H1 (cell line): ENCODE measurements around the gene ACBD6. TPM values are rescaled to one million over a fixed set of nuclear protein-coding genes. Genes with fewer than 3 reads are reported as not detected.

Source experiments
- MAX ChIP-seq: IDR thresholded peaks from 2 replicates; pipeline ENCODE4 v1.6.1; 2012; ENCODE audit warnings: inconsistent platforms
- SIN3A ChIP-seq, 2 experiments: IDR thresholded peaks in 1 of 2; conservative IDR thresholded peaks in 1 of 2; 2 replicates each; pipeline ENCODE4 v1.6.1; 2011 to 2012; ENCODE audit warnings: low read length in 2 of 2, improper control_type of control experiment in 1 of 2, low read depth in 1 of 2, mild to moderate bottlenecking in 1 of 2
- SIX5 ChIP-seq: IDR thresholded peaks from 2 replicates; pipeline ENCODE4 v1.6.1; 2011; ENCODE audit warnings: mild to moderate bottlenecking, low read depth, low read length
- YY1 ChIP-seq: IDR thresholded peaks from 2 replicates; pipeline ENCODE4 v1.6.1; 2011; ENCODE audit warnings: low read depth, mild to moderate bottlenecking, low read length
- polyA plus RNA-seq, 7 experiments: library from polyadenylated mRNA; depleted of rRNA in 3 of 7; stranded (reverse) in 5 of 7; unstranded in 2 of 7; fragments of >200 nt in 5 of 7; fragments of 200-250 nt in 2 of 7; gene quantifications; 1 replicate in 5 of 7; 2 replicates in 1 of 7; 4 replicates in 1 of 7; pipeline versions ENCODE4 v1.2.1 to v1.2.3, GENCODE V29; 2011 to 2013; ENCODE audit warnings: missing spikeins in 2 of 7, mixed read lengths in 2 of 7
- total RNA-seq: library from RNA; stranded (reverse); fragmentation: NEBNext Ultra II Directional; extraction: Animal tissue kit (Norgen Biotek cat#: 25700); gene quantifications from 2 replicates; pipeline ENCODE4 v1.2.1, GENCODE V29; 2021
- TF ChIP-seq, protein P1 (sequence below): fragments of 300-600 bp; sonication (generic); IDR thresholded peaks from 2 replicates; pipeline ENCODE4 v1.7.1; 2012; ENCODE audit warnings: low read length, moderate library complexity, mild to moderate bottlenecking, inconsistent platforms; ENCODE audit not compliant: insufficient replicate concordance

ACBD6 gene
- total and polyA plus RNA-seq, 2 of the 8 experiments (the other 6 are each of a cell fraction or from before 2014, with no cell fraction given): 52.0 to 67.7 TPM

GRCh38 chr1:180369061-180369460 is 133.3 kb downstream of the ACBD6 start (continued):
- TF ChIP-seq, protein P1, sequence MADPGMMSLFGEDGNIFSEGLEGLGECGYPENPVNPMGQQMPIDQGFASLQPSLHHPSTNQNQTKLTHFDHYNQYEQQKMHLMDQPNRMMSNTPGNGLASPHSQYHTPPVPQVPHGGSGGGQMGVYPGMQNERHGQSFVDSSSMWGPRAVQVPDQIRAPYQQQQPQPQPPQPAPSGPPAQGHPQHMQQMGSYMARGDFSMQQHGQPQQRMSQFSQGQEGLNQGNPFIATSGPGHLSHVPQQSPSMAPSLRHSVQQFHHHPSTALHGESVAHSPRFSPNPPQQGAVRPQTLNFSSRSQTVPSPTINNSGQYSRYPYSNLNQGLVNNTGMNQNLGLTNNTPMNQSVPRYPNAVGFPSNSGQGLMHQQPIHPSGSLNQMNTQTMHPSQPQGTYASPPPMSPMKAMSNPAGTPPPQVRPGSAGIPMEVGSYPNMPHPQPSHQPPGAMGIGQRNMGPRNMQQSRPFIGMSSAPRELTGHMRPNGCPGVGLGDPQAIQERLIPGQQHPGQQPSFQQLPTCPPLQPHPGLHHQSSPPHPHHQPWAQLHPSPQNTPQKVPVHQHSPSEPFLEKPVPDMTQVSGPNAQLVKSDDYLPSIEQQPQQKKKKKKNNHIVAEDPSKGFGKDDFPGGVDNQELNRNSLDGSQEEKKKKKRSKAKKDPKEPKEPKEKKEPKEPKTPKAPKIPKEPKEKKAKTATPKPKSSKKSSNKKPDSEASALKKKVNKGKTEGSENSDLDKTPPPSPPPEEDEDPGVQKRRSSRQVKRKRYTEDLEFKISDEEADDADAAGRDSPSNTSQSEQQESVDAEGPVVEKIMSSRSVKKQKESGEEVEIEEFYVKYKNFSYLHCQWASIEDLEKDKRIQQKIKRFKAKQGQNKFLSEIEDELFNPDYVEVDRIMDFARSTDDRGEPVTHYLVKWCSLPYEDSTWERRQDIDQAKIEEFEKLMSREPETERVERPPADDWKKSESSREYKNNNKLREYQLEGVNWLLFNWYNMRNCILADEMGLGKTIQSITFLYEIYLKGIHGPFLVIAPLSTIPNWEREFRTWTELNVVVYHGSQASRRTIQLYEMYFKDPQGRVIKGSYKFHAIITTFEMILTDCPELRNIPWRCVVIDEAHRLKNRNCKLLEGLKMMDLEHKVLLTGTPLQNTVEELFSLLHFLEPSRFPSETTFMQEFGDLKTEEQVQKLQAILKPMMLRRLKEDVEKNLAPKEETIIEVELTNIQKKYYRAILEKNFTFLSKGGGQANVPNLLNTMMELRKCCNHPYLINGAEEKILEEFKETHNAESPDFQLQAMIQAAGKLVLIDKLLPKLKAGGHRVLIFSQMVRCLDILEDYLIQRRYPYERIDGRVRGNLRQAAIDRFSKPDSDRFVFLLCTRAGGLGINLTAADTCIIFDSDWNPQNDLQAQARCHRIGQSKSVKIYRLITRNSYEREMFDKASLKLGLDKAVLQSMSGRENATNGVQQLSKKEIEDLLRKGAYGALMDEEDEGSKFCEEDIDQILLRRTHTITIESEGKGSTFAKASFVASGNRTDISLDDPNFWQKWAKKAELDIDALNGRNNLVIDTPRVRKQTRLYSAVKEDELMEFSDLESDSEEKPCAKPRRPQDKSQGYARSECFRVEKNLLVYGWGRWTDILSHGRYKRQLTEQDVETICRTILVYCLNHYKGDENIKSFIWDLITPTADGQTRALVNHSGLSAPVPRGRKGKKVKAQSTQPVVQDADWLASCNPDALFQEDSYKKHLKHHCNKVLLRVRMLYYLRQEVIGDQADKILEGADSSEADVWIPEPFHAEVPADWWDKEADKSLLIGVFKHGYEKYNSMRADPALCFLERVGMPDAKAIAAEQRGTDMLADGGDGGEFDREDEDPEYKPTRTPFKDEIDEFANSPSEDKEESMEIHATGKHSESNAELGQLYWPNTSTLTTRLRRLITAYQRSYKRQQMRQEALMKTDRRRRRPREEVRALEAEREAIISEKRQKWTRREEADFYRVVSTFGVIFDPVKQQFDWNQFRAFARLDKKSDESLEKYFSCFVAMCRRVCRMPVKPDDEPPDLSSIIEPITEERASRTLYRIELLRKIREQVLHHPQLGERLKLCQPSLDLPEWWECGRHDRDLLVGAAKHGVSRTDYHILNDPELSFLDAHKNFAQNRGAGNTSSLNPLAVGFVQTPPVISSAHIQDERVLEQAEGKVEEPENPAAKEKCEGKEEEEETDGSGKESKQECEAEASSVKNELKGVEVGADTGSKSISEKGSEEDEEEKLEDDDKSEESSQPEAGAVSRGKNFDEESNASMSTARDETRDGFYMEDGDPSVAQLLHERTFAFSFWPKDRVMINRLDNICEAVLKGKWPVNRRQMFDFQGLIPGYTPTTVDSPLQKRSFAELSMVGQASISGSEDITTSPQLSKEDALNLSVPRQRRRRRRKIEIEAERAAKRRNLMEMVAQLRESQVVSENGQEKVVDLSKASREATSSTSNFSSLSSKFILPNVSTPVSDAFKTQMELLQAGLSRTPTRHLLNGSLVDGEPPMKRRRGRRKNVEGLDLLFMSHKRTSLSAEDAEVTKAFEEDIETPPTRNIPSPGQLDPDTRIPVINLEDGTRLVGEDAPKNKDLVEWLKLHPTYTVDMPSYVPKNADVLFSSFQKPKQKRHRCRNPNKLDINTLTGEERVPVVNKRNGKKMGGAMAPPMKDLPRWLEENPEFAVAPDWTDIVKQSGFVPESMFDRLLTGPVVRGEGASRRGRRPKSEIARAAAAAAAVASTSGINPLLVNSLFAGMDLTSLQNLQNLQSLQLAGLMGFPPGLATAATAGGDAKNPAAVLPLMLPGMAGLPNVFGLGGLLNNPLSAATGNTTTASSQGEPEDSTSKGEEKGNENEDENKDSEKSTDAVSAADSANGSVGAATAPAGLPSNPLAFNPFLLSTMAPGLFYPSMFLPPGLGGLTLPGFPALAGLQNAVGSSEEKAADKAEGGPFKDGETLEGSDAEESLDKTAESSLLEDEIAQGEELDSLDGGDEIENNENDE: no peak
- TF ChIP-seq MAX (no peak), SIN3A (conservative IDR thresholded peaks at IDR 0.05 in 1 of 2, IDR thresholded peaks at IDR 0.05 in 1 of 2; ENCODE audit: low read depth in 1 of 2, low read length in 2 of 2) (no peak), SIX5 (no peak), YY1 (no peak)
